GM12878 (cell line): Measurements from ENCODE around the gene ZBTB4. TPM values are rescaled to one million over a fixed set of nuclear protein-coding genes. Genes with fewer than 3 reads are reported as not detected.

Experiments
- ATAC-seq: fragments of 200-7000 bp; cut with Tn5 transposase; 3 replicates; pipeline ENCODE4 v1.9.1; 2020; ENCODE audit warnings: mild to moderate bottlenecking, moderate library complexity
- BruUV-seq: library from RNA; stranded (reverse); fragments of 400-500 nt; replicated peaks from 2 replicates; lab custom pipeline; 2021; lab: Mats Ljungman, UMichigan
- CTCF ChIA-PET: fragments of 300-600 bp; sonication (Branson Sonifier 250); formaldehyde crosslinking; extraction: SDS; loops from one replicate; lab custom pipeline; 2021; ENCODE audit warnings: inconsistent platforms; lab: Yijun Ruan, JAX
- POLR2A ChIA-PET: fragments of 350-600 bp; formaldehyde crosslinking; extraction: SDS; loops from one replicate; lab custom pipeline; 2021; ENCODE audit warnings: inconsistent platforms; lab: Charles Lee
- RAD21 ChIA-PET: fragments of 300-600 bp; sonication (Branson Sonifier 250); formaldehyde crosslinking; loops from one replicate; lab custom pipeline; 2023; ENCODE audit warnings: antibody characterized with exemption; ENCODE audit not compliant: unreplicated experiment; lab: Charles Lee
- SMC1A ChIA-PET: fragments of 300-600 bp; sonication (Branson Sonifier 250); formaldehyde crosslinking; loops from one replicate; lab custom pipeline; 2023; ENCODE audit not compliant: unreplicated experiment, uncharacterized antibody; lab: Charles Lee
- DNase-seq: peaks from one replicate; pipeline ENCODE4 v3.0.0-alpha.2; 2011; ENCODE audit warnings: low read depth, low spot score
- FAIRE-seq: peaks from 3 replicates; lab custom pipeline; 2011; peaks lifted over from hg19 to GRCh38; lab: Jason Lieb, UNC
- H2AFZ ChIP-seq: 2 replicates; pipeline ENCODE4 v1.6.0; 2011; ENCODE audit warnings: low read depth, low read length, control low read depth; ENCODE audit not compliant: control insufficient read depth
- H3K27ac ChIP-seq: 2 replicates; pipeline ENCODE4 v1.5.1; 2011; ENCODE audit warnings: control low read depth; ENCODE audit not compliant: control insufficient read depth, insufficient read depth
- H3K27me3 ChIP-seq, 2 experiments: replicated peaks in 1 of 2; 2 replicates each; pipeline versions ENCODE4 v1.6.0 to v1.6.1; 2011; ENCODE audit warnings: low read length in 1 of 2; ENCODE audit not compliant: control insufficient read depth in 2 of 2, insufficient read depth in 2 of 2
- H3K36me3 ChIP-seq, 2 experiments: 2 replicates each; pipeline ENCODE4 v1.5.1; 2011; ENCODE audit warnings: low read length in 1 of 2; ENCODE audit not compliant: control insufficient read depth in 2 of 2, insufficient read depth in 2 of 2
- H3K4me1 ChIP-seq: 2 replicates; pipeline ENCODE4 v1.6.1; 2011; ENCODE audit warnings: mild to moderate bottlenecking, low read length, moderate library complexity, mixed read lengths; ENCODE audit not compliant: control insufficient read depth, insufficient read depth
- H3K4me2 ChIP-seq: 2 replicates; pipeline ENCODE4 v1.6.0; 2011; ENCODE audit warnings: control low read depth; ENCODE audit not compliant: control insufficient read depth, insufficient read depth
- H3K4me3 ChIP-seq: fragments of 200-600 bp; sonication (generic); 2 replicates; pipeline ENCODE4 v1.5.1; 2016
- H3K79me2 ChIP-seq: 2 replicates; pipeline ENCODE4 v1.6.0; 2011; ENCODE audit warnings: low read length; ENCODE audit not compliant: control insufficient read depth, insufficient read depth
- H3K9ac ChIP-seq: 2 replicates; pipeline ENCODE4 v1.8.0; 2011; ENCODE audit warnings: low read length, control low read depth, mixed read lengths; ENCODE audit not compliant: control insufficient read depth, insufficient read depth
- H3K9me3 ChIP-seq: replicated peaks from 3 replicates; pipeline ENCODE4 v1.5.1; 2011; ENCODE audit warnings: mild to moderate bottlenecking, low read length; ENCODE audit not compliant: control insufficient read depth, insufficient read depth
- H4K20me1 ChIP-seq: 2 replicates; pipeline ENCODE4 v1.6.0; 2011; ENCODE audit not compliant: control insufficient read depth, insufficient read depth
- CUX1 ChIP-seq: IDR thresholded peaks from 2 replicates; pipeline ENCODE4 v1.6.1; 2012; ENCODE audit warnings: improper control_type of control experiment, low read depth, low read length; ENCODE audit not compliant: insufficient replicate concordance
- KLF5 ChIP-seq: fragments of 450-650 bp; IDR thresholded peaks from 2 replicates; pipeline ENCODE4 v1.6.1; 2014; ENCODE audit warnings: mild to moderate bottlenecking; ENCODE audit not compliant: partially characterized antibody
- MTA3 ChIP-seq: IDR thresholded peaks from 2 replicates; pipeline ENCODE4 v1.6.1; 2012; ENCODE audit warnings: low read length, inconsistent platforms, borderline replicate concordance
- POLR2A ChIP-seq: IDR thresholded peaks from 2 replicates; pipeline ENCODE4 v1.6.1; 2011; ENCODE audit warnings: low read depth, mild to moderate bottlenecking, low read length
- ZZZ3 ChIP-seq: IDR thresholded peaks from 2 replicates; pipeline ENCODE4 v1.6.1; 2011; ENCODE audit warnings: low read depth; ENCODE audit not compliant: control insufficient read depth, insufficient read length
- WGBS: methylation state at CpG from one replicate; pipeline ENCODE4 v1.1.6; 2016; ENCODE audit warnings: low lambda C conversion rate; ENCODE audit not compliant: insufficient replicate concordance, insufficient coverage; ENCODE audit errors: missing lambda C conversion rate; 5-methylcytosine and 5-hydroxymethylcytosine counted together
- in situ Hi-C: fragments of 300-500 bp; cut with MboI; formaldehyde crosslinking; loops from 9 replicates; pipeline ENCODE4 v1.14.3; 2018; ENCODE audit warnings: mixed read lengths
- intact Hi-C: fragments of 100-400 bp; cut with micrococcal nuclease; formaldehyde crosslinking; loops from one replicate; pipeline ENCODE4 v1.14.2; 2022; ENCODE audit not compliant: unreplicated experiment
- polyA plus RNA-seq, 11 experiments: library from polyadenylated mRNA; depleted of rRNA in 4 of 11; unstranded in 6 of 11; stranded (reverse) in 5 of 11; fragments of >200 nt; fragmentation: Nextera tagmentation in 4 of 11; fragmentation: Illumina TruSeq in 1 of 11; extraction: Ambion mirVana in 4 of 11; extraction: Trizol in 1 of 11; gene quantifications; 1 replicate in 1 of 11; 2 replicates in 10 of 11; pipeline versions ENCODE4 v1.2.1 to v1.2.3, GENCODE V29; 2011 to 2016; ENCODE audit warnings: inconsistent platforms in 2 of 11, missing spikeins in 2 of 11, low read depth in 1 of 11
- total RNA-seq, 4 experiments: library from RNA; depleted of rRNA in 3 of 4; stranded (reverse); fragments of >200 nt in 3 of 4; fragmentation: Illumina TruSeq in 1 of 4; extraction: Trizol in 1 of 4; gene quantifications; 2 replicates each; pipeline versions ENCODE4 v1.2.1 to v1.2.3, GENCODE V29; 2013 to 2021
- TF ChIP-seq, protein P1 (sequence below): IDR thresholded peaks from 2 replicates; pipeline ENCODE4 v1.6.1; 2012; ENCODE audit warnings: low read depth, low read length, improper control_type of control experiment
- TF ChIP-seq, protein P2 (sequence below): fragments of 450-650 bp; IDR thresholded peaks from 2 replicates; pipeline ENCODE4 v1.6.1; 2016; ENCODE audit warnings: mild to moderate bottlenecking
- TF ChIP-seq, protein P3 (sequence below): IDR thresholded peaks from 2 replicates; pipeline ENCODE4 v1.6.1; 2012; ENCODE audit warnings: low read depth, low read length, improper control_type of control experiment
- TF ChIP-seq, protein P4 (sequence below): fragments of 450-650 bp; IDR thresholded peaks from 2 replicates; pipeline ENCODE4 v1.6.1; 2017; ENCODE audit warnings: low read depth, mild to moderate bottlenecking, moderate library complexity

Gene ZBTB4
- total and polyA plus RNA-seq, 10 of the 15 experiments (the other 5 are each of a cell fraction or from before 2014, with no cell fraction given), result 2.0 to 14.9 (median 6.9) TPM

DNA sequence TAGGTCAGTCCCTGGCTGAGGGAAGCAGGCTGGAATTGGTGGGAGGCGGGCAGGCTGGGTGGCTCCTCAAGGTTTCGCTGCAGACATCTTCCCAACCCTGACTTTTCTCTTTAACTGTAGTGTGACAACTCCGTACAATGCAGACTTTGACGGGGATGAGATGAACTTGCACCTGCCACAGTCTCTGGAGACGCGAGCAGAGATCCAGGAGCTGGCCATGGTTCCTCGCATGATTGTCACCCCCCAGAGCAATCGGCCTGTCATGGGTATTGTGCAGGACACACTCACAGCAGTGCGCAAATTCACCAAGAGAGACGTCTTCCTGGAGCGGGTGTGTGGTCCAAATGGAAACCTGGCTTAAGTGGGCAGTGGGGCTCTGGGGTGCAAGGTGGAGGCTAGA is 19.7 kb upstream of the ZBTB4 start (continued):
- TF ChIP-seq CUX1, result no peak
- TF ChIP-seq, all 136 proteins: peak for 0

DNA sequence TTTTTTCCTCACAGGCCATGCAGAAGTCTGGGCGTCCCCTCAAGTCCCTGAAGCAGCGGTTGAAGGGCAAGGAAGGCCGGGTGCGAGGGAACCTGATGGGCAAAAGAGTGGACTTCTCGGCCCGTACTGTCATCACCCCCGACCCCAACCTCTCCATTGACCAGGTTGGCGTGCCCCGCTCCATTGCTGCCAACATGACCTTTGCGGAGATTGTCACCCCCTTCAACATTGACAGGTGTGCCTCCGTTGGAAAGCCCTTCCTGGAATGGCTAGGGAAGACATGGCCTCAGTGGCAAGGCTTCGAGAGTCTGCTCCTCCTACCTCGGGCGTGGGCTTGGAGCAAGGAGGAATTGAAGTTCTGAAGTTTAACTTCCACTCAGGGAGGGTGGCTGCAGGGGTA is 18.2 kb upstream of the ZBTB4 start:
- ChIA-PET RAD21 (no interaction called here), SMC1A (interaction anchor here (0.9 kb wide), 1 partner anchor 11 kb away, joined by 3 read pairs; no protein-coding TSS in a partner anchor), POLR2A (interaction anchor here (0.6 to 1.1 kb wide), 2 partner anchors 54 to 57 kb away, joined by 3 read pairs; no protein-coding TSS in a partner anchor), CTCF (interaction anchor here (0.7 kb wide), 1 partner anchor 17 kb away, joined by 3 read pairs; no protein-coding TSS in a partner anchor)
- WGBS, result 95% methylated on average over 14 of the region's 14 CpGs
- ATAC-seq (no peak), FAIRE-seq (no peak)
- Histone ChIP-seq H3K27me3 (no peaks in the 10 kb centered on the region), H3K9ac (no peak overlapping the region), H3K36me3 (peaks cover 48 to 53% of the 10 kb centered on the region in 2 experiments), H4K20me1 (peaks cover 7% of the 10 kb centered on the region), H2AFZ (no peak overlapping the region), H3K4me2 (no peak overlapping the region), H3K27ac (no peak overlapping the region)
- in situ Hi-C loops, result no loop called here
- intact Hi-C loops, result no loop called here
- no TSS peak for BruUV-seq
- TF ChIP-seq POLR2A, result no peak
- TF ChIP-seq, protein P1, sequence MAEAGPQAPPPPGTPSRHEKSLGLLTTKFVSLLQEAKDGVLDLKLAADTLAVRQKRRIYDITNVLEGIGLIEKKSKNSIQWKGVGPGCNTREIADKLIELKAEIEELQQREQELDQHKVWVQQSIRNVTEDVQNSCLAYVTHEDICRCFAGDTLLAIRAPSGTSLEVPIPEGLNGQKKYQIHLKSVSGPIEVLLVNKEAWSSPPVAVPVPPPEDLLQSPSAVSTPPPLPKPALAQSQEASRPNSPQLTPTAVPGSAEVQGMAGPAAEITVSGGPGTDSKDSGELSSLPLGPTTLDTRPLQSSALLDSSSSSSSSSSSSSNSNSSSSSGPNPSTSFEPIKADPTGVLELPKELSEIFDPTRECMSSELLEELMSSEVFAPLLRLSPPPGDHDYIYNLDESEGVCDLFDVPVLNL, result no peak
- no peak for TF ChIP-seq ZZZ3
- no peak for TF ChIP-seq KLF5
- no peak for TF ChIP-seq MTA3
- TF ChIP-seq, protein P2, sequence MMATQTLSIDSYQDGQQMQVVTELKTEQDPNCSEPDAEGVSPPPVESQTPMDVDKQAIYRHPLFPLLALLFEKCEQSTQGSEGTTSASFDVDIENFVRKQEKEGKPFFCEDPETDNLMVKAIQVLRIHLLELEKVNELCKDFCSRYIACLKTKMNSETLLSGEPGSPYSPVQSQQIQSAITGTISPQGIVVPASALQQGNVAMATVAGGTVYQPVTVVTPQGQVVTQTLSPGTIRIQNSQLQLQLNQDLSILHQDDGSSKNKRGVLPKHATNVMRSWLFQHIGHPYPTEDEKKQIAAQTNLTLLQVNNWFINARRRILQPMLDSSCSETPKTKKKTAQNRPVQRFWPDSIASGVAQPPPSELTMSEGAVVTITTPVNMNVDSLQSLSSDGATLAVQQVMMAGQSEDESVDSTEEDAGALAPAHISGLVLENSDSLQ, result no peak
- TF ChIP-seq, protein P3, sequence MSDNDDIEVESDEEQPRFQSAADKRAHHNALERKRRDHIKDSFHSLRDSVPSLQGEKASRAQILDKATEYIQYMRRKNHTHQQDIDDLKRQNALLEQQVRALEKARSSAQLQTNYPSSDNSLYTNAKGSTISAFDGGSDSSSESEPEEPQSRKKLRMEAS, result no peak
- TF ChIP-seq, protein P4, sequence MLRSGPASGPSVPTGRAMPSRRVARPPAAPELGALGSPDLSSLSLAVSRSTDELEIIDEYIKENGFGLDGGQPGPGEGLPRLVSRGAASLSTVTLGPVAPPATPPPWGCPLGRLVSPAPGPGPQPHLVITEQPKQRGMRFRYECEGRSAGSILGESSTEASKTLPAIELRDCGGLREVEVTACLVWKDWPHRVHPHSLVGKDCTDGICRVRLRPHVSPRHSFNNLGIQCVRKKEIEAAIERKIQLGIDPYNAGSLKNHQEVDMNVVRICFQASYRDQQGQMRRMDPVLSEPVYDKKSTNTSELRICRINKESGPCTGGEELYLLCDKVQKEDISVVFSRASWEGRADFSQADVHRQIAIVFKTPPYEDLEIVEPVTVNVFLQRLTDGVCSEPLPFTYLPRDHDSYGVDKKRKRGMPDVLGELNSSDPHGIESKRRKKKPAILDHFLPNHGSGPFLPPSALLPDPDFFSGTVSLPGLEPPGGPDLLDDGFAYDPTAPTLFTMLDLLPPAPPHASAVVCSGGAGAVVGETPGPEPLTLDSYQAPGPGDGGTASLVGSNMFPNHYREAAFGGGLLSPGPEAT, result no peak
- TF ChIP-seq, all 136 proteins: peak for 0
- DNase-seq, result no peak
- Histone ChIP-seq H3K9me3 (no peaks in the 10 kb centered on the region), H3K4me3 (no peak overlapping the region), H3K79me2 (peaks cover 22% of the 10 kb centered on the region), H3K4me1 (no peaks in the 10 kb centered on the region)
